NT2/D1 (cell line): ENCODE measurements around the gene LPP.

ENCODE experiments used
- SUZ12 ChIP-seq: IDR thresholded peaks from 2 replicates; pipeline ENCODE4 v1.6.1; 2011; ENCODE audit not compliant: insufficient read length, insufficient read depth; ENCODE audit errors: extremely low read depth
- ZNF274 ChIP-seq: IDR thresholded peaks from 2 replicates; pipeline ENCODE4 v1.6.1; 2011; ENCODE audit warnings: mild to moderate bottlenecking, low read depth, low read length

DNA sequence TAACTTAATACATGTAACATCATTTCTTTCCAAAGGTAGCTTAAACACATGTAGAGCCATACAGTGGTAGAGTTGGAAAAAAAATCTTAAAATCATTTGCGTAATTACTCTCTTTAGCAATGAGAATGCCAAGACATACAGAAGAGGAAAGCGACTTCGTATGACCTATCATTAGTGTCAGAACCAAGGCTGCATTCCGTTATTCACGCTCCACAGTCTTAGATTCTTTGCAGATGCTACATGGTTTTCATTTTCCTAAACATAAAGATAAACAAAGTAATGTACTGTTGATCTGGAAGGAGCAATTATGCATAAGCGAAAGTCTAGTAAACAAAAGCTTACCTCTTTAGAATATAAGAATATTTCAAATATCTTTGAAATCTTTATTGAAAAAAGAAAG, 607.5 kb downstream of the LPP start:
- TF ChIP-seq SUZ12 (no peak), ZNF274 (no peak)
